DND-41 (cell line): Measurements from ENCODE around the gene ZRSR2.

ENCODE experiments used
- ATAC-seq: fragments of 200-7000 bp; cut with Tn5 transposase; 3 replicates; pipeline ENCODE4 v1.9.1; 2021; ENCODE audit warnings: low read depth; ENCODE audit not compliant: insufficient read depth
- DNase-seq: peaks from one replicate; pipeline ENCODE4 v3.0.0-alpha.2; 2020
- H2AFZ ChIP-seq: 2 replicates; pipeline ENCODE4 v1.6.0; 2012; ENCODE audit warnings: low read depth, low read length
- H3K27ac ChIP-seq: 2 replicates; pipeline ENCODE4 v1.5.1; 2012; ENCODE audit warnings: low read length, inconsistent platforms
- H3K27me3 ChIP-seq: fragments of 200-600 bp; sonication (generic); 2 replicates; pipeline ENCODE4 v1.6.0; 2012; ENCODE audit warnings: low read length, mild to moderate bottlenecking, inconsistent platforms; ENCODE audit not compliant: insufficient read depth, poor library complexity
- H3K36me3 ChIP-seq: 2 replicates; pipeline ENCODE4 v1.5.1; 2012; ENCODE audit warnings: low read length, inconsistent platforms; ENCODE audit not compliant: insufficient read depth
- H3K4me1 ChIP-seq: 2 replicates; pipeline ENCODE4 v1.5.1; 2012; ENCODE audit warnings: mild to moderate bottlenecking, low read length; ENCODE audit not compliant: insufficient read depth
- H3K4me2 ChIP-seq: 2 replicates; pipeline ENCODE4 v1.6.0; 2012; ENCODE audit warnings: mild to moderate bottlenecking, moderate library complexity, low read length, inconsistent platforms; ENCODE audit not compliant: insufficient read depth
- H3K4me3 ChIP-seq, 2 experiments: fragments of 200-600 bp in 1 of 2; shearing (Covaris generic) in 1 of 2; 2 replicates each; pipeline ENCODE4 v1.5.1; 2012 to 2016; ENCODE audit warnings: inconsistent platforms in 2 of 2, low read length in 2 of 2, mild to moderate bottlenecking in 2 of 2, low read depth in 1 of 2, moderate library complexity in 1 of 2
- H3K79me2 ChIP-seq: 2 replicates; pipeline ENCODE4 v1.6.0; 2012; ENCODE audit warnings: low read length, inconsistent platforms; ENCODE audit not compliant: insufficient read depth
- H3K9ac ChIP-seq: 2 replicates; pipeline ENCODE4 v1.6.0; 2012; ENCODE audit warnings: low read depth, mild to moderate bottlenecking, inconsistent platforms, low read length, moderate library complexity
- H3K9me3 ChIP-seq: 2 replicates; pipeline ENCODE4 v1.5.1; 2012; ENCODE audit warnings: low read length, moderate library complexity, mild to moderate bottlenecking, inconsistent platforms; ENCODE audit not compliant: insufficient read depth, severe bottlenecking
- H4K20me1 ChIP-seq: 2 replicates; pipeline ENCODE4 v1.6.0; 2012; ENCODE audit warnings: low read length; ENCODE audit not compliant: insufficient read depth
- EZH2 ChIP-seq: IDR thresholded peaks from 3 replicates; pipeline ENCODE4 v1.6.1; 2012; ENCODE audit warnings: borderline replicate concordance, low read depth, mild to moderate bottlenecking, moderate library complexity, low read length, inconsistent platforms; ENCODE audit not compliant: severe bottlenecking
- TF ChIP-seq, protein P1 (sequence below): IDR thresholded peaks from 2 replicates; pipeline ENCODE4 v1.5.1; 2012; ENCODE audit warnings: borderline replicate concordance, low read length, moderate library complexity, mild to moderate bottlenecking; ENCODE audit not compliant: poor library complexity, severe bottlenecking; ENCODE audit errors: extremely low read depth

The ZRSR2 gene

DNA sequence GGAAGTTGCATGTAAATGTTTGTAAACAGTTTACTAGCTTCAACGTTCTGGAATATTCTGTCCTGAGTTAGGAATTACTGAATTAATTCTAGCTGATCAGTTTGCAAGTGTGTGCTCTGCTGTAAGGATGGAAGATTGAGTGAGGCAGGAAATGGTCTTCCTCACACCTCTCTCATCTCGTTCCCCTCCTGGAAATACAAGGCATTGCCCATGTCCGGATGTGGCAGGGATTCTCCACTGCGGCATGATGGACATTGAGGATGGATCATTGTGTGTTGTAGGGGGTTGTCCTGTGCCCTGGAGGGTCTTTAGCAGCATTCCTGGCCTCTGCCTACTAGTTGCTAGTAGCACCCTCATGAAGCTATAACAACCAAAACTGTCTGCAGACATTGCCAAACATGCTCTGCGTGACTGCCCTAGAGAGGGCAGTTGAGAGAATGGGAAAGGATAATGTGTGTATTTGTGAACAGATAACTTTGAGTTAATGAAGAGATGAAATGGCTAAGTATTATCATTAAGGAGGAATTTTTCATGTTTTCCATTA, 39.6 kb upstream of the ZRSR2 start:
- H2AFZ ChIP-seq, result no peak overlapping the region
- no peaks in the 10 kb centered on the region; the same call in 1 of the 2 replicates for H3K36me3 ChIP-seq
- no peak overlapping the region for H3K27ac ChIP-seq
- H3K4me1 ChIP-seq, result no peaks in the 10 kb centered on the region
- H3K27me3 ChIP-seq, result no peaks in the 10 kb centered on the region
- H3K4me2 ChIP-seq, result no peak overlapping the region
- no peak overlapping the region for H3K4me3 ChIP-seq
- ATAC-seq, result no peak
- no peaks in the 10 kb centered on the region for H3K79me2 ChIP-seq
- no peak for DNase-seq
- no peak overlapping the region for H3K9ac ChIP-seq
- H4K20me1 ChIP-seq, result no peaks in the 10 kb centered on the region
- H3K9me3 ChIP-seq, result no peaks in the 10 kb centered on the region
- no peak for TF ChIP-seq EZH2
- TF ChIP-seq, protein P1, sequence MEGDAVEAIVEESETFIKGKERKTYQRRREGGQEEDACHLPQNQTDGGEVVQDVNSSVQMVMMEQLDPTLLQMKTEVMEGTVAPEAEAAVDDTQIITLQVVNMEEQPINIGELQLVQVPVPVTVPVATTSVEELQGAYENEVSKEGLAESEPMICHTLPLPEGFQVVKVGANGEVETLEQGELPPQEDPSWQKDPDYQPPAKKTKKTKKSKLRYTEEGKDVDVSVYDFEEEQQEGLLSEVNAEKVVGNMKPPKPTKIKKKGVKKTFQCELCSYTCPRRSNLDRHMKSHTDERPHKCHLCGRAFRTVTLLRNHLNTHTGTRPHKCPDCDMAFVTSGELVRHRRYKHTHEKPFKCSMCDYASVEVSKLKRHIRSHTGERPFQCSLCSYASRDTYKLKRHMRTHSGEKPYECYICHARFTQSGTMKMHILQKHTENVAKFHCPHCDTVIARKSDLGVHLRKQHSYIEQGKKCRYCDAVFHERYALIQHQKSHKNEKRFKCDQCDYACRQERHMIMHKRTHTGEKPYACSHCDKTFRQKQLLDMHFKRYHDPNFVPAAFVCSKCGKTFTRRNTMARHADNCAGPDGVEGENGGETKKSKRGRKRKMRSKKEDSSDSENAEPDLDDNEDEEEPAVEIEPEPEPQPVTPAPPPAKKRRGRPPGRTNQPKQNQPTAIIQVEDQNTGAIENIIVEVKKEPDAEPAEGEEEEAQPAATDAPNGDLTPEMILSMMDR, result no peak

DNA sequence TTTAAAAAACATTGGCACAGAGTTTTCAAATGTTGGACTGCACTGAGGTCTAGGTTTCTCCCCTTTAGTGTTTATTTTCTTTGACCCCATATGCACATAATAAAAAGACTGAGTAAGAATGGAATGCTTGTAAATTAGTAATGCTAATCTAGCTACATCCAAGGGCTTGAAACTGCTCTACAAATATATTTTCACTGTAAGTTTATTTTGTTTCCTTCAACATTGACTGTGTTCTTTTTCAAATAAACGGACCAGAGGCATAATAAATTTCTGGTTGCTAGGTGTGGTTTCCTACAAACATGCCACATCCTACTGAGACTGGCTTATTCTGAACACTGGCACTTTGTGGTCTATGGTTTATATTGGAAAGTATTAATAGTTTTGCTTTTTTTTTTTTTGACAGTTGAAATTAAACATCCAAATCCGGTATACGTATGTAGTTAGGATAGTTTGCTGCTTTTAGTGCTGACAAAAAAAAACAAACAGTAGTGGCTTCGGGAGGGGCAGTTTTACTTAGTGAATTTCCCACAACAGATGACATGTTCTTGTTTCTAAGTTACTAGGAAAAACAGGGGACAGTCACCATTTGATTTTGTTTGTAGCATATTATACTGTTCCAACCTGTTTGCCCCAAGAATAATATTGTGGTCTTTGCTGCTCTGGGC, 39.0 kb upstream of the ZRSR2 start:
- Histone ChIP-seq H4K20me1 (no peaks in the 10 kb centered on the region), H3K27me3 (no peaks in the 10 kb centered on the region), H3K79me2 (no peaks in the 10 kb centered on the region), H3K4me3 (no peak overlapping the region), H3K36me3 (no peaks in the 10 kb centered on the region; the same call in 1 of the 2 replicates), H2AFZ (no peak overlapping the region), H3K4me1 (no peaks in the 10 kb centered on the region), H3K27ac (no peak overlapping the region), H3K9me3 (no peaks in the 10 kb centered on the region), H3K4me2 (no peak overlapping the region), H3K9ac (no peak overlapping the region)
- ATAC-seq (peak; percentile 62), DNase-seq (no peak)
- TF ChIP-seq, protein P1, result no peak
- TF ChIP-seq EZH2, result no peak

DNA sequence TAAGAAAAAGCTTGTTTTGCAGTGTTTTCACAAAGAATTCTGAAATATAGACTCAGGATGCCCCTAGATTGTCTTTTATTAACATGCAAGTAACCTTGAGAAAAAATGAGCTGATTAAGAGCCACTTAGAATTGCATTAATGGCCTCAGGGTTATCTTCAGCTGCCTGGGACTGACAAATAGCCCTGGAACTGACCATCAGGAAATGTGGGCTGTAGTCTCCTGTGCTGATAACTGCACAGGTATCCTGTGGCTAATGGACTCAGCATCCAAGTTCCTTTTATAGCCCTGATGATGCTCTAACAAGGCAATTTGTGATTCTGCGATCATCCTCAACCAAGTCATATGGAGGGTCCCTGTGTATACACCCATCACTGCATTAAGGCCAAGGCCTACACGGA, 35.2 kb upstream of the ZRSR2 start:
- ATAC-seq (no peak), DNase-seq (no peak)
- Histone ChIP-seq H3K27me3 (no peaks in the 10 kb centered on the region), H3K4me1 (no peaks in the 10 kb centered on the region), H3K9me3 (no peaks in the 10 kb centered on the region), H3K27ac (no peak overlapping the region), H3K36me3 (no peaks in the 10 kb centered on the region; the same call in 1 of the 2 replicates), H4K20me1 (no peaks in the 10 kb centered on the region), H3K4me2 (no peak overlapping the region), H2AFZ (no peak overlapping the region), H3K4me3 (no peak overlapping the region), H3K79me2 (no peaks in the 10 kb centered on the region), H3K9ac (no peak overlapping the region)
- no peak for TF ChIP-seq EZH2
- TF ChIP-seq, protein P1, result no peak
